Activated CD8-positive, alpha-beta memory T cell treated with anti-CD3 and anti-CD28 coated beads, Interleukin-2, amount 50 U/mL, for 1 hour (primary cell): ENCODE results near the gene SLC26A4.

Experiments used
- DNase-seq: peaks from one replicate; pipeline ENCODE4 v3.0.0-alpha.2; 2020; ENCODE audit errors: extremely low read depth

The SLC26A4 gene

GRCh38 chr7:107697321-107698049 is 36.9 kb downstream of the SLC26A4 start:
- DNase-seq, result no peak

- no peak for DNase-seq
Observed at GRCh38 chr7:107700570-107700969, 39.9 kb downstream of the SLC26A4 start.

- DNase-seq, result no peak
Observed at GRCh38 chr7:107701191-107701590, 40.6 kb downstream of the SLC26A4 start.

GRCh38 chr7:107703219-107703618 is 42.6 kb downstream of the SLC26A4 start:
- no peak for DNase-seq

- DNase-seq, result no peak
Observed at GRCh38 chr7:107703872-107704271, 43.2 kb downstream of the SLC26A4 start.

GRCh38 chr7:107708956-107709355 is 48.3 kb downstream of the SLC26A4 start:
- DNase-seq, result no peak

GRCh38 chr7:107711301-107711700 is 50.7 kb downstream of the SLC26A4 start:
- no peak for DNase-seq

- no peak for DNase-seq
Observed at GRCh38 chr7:107712025-107712424, 51.4 kb downstream of the SLC26A4 start.

GRCh38 chr7:107712896-107713295 is 52.3 kb downstream of the SLC26A4 start:
- no peak for DNase-seq

GRCh38 chr7:107715531-107715930 is 54.9 kb downstream of the SLC26A4 start:
- DNase-seq, result no peak

- no peak for DNase-seq
Observed at GRCh38 chr7:107718456-107719193, 58.0 kb downstream of the SLC26A4 start.

GRCh38 chr7:107721286-107721685 is 60.7 kb downstream of the SLC26A4 start:
- DNase-seq, result no peak

- no peak for DNase-seq
Observed at GRCh38 chr7:107723255-107723654, 62.6 kb downstream of the SLC26A4 start.

- DNase-seq, result no peak
Observed at GRCh38 chr7:107725138-107725740, 64.6 kb downstream of the SLC26A4 start.

- DNase-seq, result no peak
Observed at GRCh38 chr7:107726356-107727130, 65.9 kb downstream of the SLC26A4 start.

- DNase-seq, result no peak
Observed at GRCh38 chr7:107728276-107728675, 67.6 kb downstream of the SLC26A4 start.

GRCh38 chr7:107742678-107743566 is 82.3 kb downstream of the SLC26A4 start:
- no peak for DNase-seq

- DNase-seq, result peak; percentile 90
Observed at GRCh38 chr7:107743567-107744344, 83.1 kb downstream of the SLC26A4 start, which contains the start of gene CBLL1. TSS of gene CBLL1 (plus strand) at chr7:107744142. CDS start at chr7:107744164, 22 bp downstream.

GRCh38 chr7:107744345-107744750 is 83.7 kb downstream of the SLC26A4 start:
- DNase-seq, result no peak

GRCh38 chr7:107746006-107746405 is 85.4 kb downstream of the SLC26A4 start:
- no peak for DNase-seq
